ENCODE results near the gene SLC12A5.
A peak's percentile ranks its signal among the peaks of the same experiment; 100 is the strongest.
"Not testable (repeated sequence)": the region's sequence is repeated elsewhere in the genome, so short reads cannot be mapped to it uniquely, and the experiment has no call there.

SLC12A5 gene

GRCh38 chr20:46081074-46081473 lies 52.1 kb downstream of the SLC12A5 start:
- DNase-seq (ENCODE audit: low read depth): no peak

- DNase-seq (ENCODE audit: low read depth): no peak
Measured at GRCh38 chr20:46083101-46083500, 54.1 kb downstream of the SLC12A5 start.

GRCh38 chr20:46083531-46084061 lies 54.6 kb downstream of the SLC12A5 start:
- DNase-seq (ENCODE audit: low read depth): no peak

GRCh38 chr20:46084805-46085178 lies 55.8 kb downstream of the SLC12A5 start:
- no peak for DNase-seq (ENCODE audit: low read depth)

- no peak for DNase-seq (ENCODE audit: low read depth)
Measured at GRCh38 chr20:46085179-46085851, 56.3 kb downstream of the SLC12A5 start.

GRCh38 chr20:46087161-46087560 lies 58.1 kb downstream of the SLC12A5 start:
- no peak for DNase-seq (ENCODE audit: low read depth)

- no peak for DNase-seq (ENCODE audit: low read depth)
Measured at GRCh38 chr20:46088409-46089166, 59.6 kb downstream of the SLC12A5 start.

- DNase-seq (ENCODE audit: low read depth): no peak
Measured at GRCh38 chr20:46089167-46089416, 60.1 kb downstream of the SLC12A5 start.

- peak; percentile 90 for DNase-seq (ENCODE audit: low read depth)
Measured at GRCh38 chr20:46089417-46090388, 60.7 kb downstream of the SLC12A5 start, which contains the start of gene NCOA5. Gene NCOA5, minus strand, starts transcription at chr20:46089962. Its CDS starts 10,538 bp downstream, at chr20:46079424.

- not testable (repeated sequence) for DNase-seq (ENCODE audit: low read depth)
Measured at GRCh38 chr20:46091622-46092535, 62.9 kb downstream of the SLC12A5 start.

- no peak for DNase-seq (ENCODE audit: low read depth)
Measured at GRCh38 chr20:46093531-46093930, 64.5 kb downstream of the SLC12A5 start.

GRCh38 chr20:46099491-46100287 lies 70.7 kb downstream of the SLC12A5 start:
- DNase-seq (ENCODE audit: low read depth): no peak

GRCh38 chr20:46100444-46100843 lies 71.4 kb downstream of the SLC12A5 start:
- not testable (repeated sequence) for DNase-seq (ENCODE audit: low read depth)

GRCh38 chr20:46100988-46101387 lies 72.0 kb downstream of the SLC12A5 start:
- DNase-seq (ENCODE audit: low read depth): no peak

GRCh38 chr20:46101957-46102356 lies 72.9 kb downstream of the SLC12A5 start:
- no peak for DNase-seq (ENCODE audit: low read depth)

GRCh38 chr20:46102940-46103339 lies 73.9 kb downstream of the SLC12A5 start:
- no peak for DNase-seq (ENCODE audit: low read depth)

- DNase-seq (ENCODE audit: low read depth): no peak
Measured at GRCh38 chr20:46104262-46104661, 75.2 kb downstream of the SLC12A5 start.

- DNase-seq (ENCODE audit: low read depth): no peak
Measured at GRCh38 chr20:46107061-46107460, 78.0 kb downstream of the SLC12A5 start.

GRCh38 chr20:46108435-46108841 lies 79.4 kb downstream of the SLC12A5 start:
- DNase-seq (ENCODE audit: low read depth): no peak

- no peak for DNase-seq (ENCODE audit: low read depth)
Measured at GRCh38 chr20:46108976-46109375, 80.0 kb downstream of the SLC12A5 start.

All from activated T-helper 1 cell treated with Interleukin-2 at 50 U/mL for 16 hours (primary cell).